HK-2 (cell line): ENCODE results near the gene TSEN2.
"Not testable (repeated sequence)": the region's sequence is repeated elsewhere in the genome, so short reads cannot be mapped to it uniquely, and the experiment has no call there.

Experiments
- DNase-seq: peaks from one replicate; pipeline ENCODE4 v3.0.0-alpha.2; 2018; ENCODE audit not compliant: unreplicated experiment

The TSEN2 gene

DNA sequence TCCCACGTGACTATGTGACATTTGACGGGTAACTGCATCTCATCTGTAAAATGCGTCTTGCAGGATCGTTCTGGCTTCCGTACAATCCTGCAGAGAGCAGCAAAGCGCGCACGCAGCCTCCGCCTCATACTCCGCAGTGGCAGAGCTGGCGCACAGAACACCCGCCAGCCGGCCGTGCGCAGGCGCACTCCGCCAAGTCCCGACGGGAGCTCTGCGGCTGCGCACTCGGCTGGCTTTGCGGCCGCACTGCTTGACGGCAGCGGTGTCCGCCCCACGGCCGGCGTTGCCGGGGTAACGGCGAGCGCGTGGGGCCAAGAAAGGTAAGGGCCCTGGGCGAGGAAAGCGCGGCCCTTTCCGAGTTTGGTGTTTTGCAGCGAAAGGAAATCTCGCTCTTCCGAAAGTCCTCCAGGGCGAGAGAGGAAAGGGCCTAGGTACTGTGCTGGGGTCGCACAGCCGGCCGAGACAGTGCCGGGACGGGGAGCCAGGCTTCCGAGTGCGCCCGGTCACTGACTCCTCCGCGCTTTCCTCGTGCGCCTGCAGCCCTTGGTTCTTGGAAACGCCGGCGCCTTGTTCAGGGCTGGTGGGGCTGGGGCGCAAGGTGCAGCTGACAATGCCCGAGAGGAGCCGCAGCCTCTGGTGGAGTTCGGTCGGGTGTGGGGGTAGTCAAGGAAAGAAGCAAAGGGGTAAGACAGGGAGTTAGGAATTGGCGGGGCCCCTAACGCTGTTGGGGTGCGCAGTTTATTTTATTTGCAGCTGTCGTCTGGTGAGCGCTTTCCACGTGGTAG is at the start of gene TSEN2:
TSS of gene TSEN2 (plus strand) at position 283 of the 785 bp plus-strand sequence. CDS start 5,321 bp downstream, outside the sequence.
- DNase-seq: peak; percentile 88

DNA sequence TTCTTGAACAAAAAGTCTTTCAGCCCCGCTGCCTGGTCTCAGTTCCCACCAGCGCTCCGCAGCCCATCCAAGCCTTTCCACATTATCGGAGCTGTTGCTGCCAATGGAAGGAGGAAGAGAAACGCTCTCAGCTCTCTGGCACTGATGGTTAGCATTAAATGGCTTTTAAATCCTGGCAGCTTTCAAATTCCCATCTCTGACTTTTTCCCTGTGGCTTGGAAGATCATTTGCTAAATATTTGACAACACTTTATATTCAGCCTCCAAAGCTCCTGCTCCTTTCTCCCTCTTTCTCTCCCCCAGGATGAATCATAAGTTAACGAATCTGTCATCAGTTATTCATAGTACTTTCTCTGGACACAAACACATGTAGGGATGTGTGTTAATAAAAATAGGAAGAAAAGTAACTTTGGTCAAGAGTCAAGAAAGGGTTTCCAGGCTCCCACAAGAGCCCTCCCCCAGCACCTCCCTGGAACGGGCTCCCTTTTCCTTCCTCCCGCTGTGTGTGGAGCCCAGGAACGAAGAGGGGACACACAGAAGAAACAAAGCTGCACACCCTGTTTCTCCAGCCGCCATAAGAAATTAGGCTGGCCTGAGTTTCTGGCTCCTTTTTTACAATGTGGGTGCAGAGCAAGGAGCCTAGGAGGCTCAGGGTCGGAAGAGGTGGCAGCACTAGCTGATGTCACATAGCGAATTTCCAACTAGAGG is 47.6 kb upstream of the TSEN2 start:
- no peak for DNase-seq

DNA sequence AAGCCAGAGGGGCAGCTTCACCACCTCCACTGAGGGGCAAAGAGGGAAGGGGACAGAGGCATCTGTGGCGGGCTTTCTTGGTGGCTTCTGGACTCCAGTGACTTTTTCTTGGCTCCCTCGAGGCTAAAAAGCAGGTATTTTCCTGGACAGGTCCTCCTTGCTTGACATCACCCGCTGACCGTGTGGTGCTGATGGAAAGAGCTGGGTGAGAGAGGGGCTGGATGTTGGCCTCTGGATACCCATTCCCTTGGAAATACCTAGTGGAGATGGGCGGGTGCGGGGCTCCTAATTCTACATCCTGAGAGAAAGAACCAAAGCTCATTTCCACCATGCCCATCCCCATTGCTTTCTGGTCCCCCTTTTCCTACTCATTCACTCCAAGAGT is 47.1 kb upstream of the TSEN2 start:
- no peak for DNase-seq

DNA sequence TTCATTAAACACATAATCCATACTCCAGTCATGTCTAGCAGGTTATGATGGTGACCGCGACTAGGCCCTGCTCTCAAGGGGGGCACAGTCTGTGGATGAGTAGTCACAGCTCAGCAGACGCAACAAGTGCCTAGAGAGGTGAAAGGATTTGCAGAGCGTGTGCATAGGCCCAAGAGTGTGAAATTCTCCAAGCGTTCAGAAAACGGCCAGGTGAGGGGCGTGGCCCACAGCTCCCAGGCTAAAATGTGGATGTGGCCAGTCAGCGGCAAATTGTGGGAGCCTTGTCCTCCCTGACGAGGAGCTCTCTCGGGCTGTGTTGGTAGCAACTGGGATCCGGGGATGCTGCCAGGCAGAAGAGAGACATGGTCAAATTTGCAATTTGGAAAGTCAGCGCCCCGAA is 46.4 kb upstream of the TSEN2 start:
- DNase-seq: no peak

DNA sequence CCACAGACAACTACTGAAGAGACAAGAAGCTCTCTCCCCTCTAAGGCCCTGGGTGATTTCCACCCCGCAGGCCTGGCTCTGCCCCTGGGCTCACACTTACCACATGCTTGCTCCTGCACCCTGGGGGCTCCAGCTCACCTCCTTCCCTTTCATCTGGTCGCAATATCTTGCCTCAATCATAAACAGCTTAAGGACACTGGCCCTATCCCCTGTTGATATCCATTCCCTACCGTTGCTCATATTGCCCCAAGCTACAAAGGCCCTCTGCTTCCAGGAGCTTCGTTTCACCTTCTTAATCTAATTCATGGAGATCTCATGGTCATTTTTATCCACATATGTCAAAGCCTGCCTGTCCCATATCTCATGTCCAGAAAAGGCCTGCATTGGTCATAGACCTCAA is 46.0 kb upstream of the TSEN2 start:
- DNase-seq: no peak

DNA sequence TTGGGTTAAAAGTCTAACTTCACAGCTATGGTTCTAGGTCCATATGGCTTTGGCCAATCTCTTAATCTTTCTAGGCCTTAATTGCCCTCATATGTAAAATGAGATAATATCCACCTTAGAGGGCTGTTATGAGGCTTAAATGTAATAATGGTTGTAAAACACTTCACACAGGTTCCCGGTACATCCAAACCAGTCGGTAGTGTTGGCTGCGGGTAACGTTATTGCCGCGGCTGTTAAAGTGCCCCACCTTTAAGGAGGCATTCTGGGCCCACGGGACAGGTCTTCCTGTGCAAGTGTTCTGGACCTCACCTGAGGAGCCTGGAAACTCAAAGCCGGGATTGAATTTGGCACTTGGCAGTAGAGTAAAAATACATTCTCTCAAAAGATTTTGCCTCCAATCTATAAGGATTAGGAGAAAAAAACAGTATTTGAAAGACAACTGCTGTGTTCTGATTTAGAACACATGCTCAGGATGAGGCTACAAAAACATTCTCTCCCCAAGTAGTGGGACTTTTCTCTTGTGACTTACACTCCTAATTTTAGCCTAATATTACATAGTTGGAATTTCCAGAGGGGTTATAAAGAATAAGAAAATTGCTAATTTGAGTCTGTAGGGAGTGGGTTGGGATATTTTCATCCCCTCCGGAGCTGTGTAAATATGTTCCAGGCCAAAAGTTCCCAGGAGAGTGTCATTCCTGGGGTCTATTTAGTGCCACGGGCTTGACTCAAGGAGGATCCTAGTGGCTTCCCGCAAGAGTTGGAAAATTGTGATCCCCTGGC is 44.9 kb upstream of the TSEN2 start:
- no peak for DNase-seq

DNA sequence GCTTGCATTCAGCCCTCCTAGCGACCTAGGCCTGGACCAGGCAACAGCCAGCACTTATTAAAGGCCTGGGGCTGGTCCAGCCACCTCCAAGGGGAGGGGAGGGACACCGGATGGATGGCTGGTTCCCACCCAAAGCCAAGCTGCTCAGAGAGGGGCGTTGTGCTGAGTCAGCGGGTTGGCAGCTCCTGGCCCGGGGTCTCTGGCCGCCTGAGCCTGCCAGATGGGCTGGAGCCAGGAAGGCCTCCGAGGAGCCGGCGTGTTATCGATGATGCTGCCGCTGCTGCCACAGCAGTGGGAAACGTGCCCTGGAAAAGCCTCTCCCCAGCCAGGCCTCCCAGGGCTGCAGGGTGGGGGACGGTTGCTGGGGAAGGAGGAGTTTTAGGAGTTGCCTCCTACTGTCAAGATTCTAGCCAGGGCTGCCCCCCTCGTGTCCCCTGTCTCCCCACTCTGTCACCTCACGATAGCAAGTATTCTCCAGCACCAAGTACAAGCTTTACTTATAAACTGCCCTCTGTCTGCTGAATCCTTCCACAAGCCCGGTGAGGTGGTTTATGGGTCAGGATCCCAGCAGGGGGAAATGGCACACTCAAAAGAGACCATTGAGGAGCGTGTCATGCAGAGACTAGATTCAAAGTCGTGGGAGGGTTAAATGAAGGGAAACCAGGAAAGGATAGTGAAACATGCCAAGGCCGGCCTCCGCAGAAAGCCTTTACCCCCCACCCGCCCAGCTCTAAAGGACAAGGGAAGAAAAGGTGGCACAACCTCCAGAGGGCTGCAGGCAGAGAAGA is 43.2 kb upstream of the TSEN2 start:
- DNase-seq: no peak

DNA sequence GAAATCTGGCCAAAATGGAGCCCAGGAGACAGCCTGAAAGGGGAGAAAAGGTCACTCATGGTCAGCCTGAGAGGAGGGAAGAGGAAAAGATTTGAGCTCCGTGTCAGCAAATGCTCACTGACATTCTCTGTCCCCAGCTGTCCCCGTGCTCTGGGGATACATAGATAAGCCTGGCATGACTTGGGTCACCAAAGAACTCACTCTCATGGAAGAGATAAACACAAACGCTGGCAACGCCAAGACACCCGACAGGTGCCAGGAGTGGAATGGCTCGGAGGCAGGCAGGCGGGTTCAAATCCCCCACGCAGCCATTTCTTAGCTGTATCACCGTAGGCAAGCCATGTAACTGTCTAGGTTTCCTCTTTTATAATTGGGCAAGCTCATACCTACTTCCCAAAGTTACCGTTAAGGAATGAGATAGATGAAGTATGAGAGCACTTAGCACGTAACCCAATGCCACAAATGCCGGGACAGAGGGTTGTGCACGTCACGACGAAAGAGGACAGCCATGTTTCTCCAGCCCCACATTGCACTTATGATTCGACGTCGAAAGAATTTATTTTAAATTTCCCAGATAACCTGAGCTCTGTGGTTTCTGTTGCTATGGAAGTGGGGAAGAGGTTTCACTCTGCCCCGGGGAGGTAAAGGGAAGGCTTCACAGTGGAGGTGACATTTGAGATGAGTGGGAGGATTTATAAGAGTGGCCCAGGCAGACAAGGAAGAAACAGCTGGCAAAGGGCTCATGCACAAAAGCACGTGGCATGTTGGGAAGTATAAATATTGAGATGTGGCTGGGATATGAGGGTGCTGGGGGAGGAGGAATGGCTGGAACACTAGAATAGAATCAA is 41.4 kb upstream of the TSEN2 start:
- DNase-seq: no peak

DNA sequence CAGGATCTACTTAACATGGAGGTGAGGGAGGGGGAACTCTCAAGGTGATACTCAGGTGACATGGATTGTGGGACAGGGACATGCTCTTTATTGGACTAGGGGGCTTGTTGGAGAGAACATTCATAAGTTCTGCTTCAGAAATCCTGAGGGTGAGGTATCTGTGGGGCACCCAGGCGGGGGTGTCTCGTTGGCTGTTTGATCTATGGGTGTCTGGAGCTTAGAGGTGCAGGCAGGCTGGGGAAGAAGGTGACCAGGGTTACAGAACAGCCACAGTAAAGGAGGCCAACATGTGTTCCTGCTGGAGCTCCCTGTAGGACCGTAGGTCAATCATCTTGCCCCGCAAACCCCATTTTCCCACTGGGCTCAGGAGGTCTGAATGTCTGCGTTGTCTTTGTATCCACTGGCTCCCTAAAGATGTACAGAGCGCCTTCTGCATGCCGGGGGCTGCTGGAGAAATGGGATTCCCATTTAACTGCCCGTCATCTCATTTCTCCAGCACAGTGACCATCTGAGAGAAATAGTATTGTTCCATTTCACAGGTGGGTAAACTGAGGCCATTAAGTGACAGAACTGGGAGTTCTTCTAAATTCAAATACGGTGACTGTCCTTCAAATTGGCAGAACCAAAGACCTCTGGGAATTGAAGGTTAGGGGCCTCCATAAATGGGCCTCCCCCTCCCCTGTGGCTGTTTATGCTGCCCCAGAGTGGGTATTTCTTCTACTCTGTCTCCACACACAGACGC is 40.3 kb upstream of the TSEN2 start:
- DNase-seq: no peak

DNA sequence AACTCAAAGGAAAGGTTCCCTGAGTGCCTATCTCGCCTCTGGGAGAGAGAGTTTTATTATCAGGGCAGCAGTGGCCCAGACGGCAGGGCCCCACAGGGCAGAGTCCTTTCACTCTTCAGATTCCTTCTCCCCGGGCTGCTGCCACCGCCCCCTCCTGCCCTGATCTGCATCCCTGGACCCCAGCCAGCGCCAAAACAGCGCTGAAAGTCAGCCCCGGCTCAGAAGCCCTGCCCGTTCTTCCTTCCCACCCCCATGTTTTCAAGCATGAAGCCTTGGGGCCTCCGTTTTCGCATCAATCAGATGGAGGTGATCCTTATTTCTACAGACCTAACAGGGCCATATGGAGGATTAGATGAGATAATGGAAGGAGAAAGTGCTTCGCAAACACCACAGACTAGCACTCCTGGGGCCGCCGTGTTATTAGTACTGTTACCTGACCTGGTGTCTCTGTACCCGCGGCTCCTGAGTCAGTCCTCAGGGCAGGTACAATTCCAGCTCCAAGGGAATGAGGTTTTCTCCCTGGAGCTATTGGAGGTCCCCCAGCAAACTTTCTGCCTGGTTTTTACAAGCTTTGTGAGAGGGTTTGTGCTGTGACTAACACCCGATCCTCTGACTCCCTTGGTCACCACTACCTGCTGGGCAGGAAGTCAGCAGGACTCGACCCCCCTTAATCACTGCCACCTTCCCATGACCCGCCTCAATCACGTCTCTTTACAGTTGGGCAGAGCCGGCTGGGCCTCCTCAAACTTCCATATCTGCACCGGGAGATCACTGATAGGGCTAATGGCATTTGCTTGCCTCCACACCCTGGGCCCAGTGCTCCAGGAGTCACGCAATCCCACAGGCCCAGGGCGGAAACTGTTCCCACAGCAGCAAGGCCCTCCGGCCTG is 39.5 kb upstream of the TSEN2 start:
- DNase-seq: peak; percentile 26

DNA sequence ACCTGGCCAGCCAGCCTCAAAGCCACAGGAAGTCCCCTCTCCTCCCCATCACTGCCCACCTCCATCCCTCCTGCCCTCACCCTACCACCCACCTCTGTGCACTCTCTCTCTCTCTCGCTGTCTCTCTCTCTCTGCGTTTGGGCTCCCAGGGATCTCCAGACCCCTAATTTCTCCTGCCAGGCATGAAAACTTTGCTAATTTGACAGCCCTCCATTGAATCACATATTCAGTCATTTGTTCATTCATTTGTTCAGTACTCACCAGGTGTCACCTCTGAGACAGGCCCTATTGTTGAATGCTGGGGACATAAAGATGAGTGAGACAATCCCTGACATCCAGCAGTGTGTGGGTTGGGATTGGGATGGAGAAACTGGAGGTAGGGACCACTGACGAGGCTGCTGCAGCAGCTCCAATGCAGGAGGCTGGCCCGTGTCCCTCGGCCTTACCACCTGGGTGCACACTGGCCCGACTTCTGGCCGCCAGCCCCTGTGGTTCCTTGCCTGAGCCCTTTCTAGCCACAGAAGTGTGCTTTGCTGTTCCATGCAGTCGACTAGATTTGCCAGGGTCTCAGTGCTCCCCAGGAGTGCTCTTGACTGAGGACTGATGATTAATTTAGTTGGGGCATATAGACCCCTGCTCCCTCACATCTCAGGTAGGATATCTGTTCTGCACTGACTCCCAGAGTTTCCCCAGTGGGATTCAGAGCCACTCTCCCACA is 38.6 kb upstream of the TSEN2 start:
- DNase-seq: no peak

DNA sequence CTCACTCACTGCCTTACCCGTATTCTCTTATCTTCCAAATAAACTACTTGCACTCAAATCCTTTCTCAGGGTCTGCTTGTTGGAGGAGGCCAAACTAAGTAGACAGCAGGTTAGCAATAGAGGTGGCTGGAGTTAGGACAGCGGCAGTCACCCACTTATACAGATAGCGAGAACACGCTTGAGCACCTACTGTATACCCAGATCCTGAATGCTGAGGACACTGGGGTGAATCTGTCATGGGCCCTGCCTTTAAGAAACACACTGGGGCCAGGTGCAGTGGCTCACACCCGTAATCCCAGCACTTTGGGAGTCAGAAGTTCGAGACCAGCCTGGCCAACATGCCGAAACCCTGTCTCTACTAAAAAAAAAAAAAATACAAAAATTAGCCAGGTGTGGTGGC is 38.0 kb upstream of the TSEN2 start:
- DNase-seq: no peak

DNA sequence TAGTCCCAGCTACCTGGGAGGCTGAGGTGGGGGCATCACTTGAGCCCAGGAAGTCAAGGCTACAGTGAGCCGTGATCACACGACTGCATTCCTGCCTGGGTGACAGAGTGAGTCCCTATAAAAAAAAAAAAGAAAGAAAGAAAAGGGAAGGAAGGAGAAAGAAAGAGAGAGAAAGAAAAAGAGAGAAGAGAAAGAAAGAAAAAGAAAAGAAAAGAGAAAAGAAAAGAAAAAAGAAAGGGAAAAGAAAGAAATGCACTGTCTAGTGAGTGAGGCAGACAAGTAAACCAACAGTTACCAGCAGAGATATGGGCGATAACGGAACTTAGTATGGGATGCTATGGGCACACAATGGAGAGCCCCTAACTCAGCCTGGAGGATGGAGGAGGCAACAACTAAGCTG is 37.2 kb upstream of the TSEN2 start:
- DNase-seq: no peak

DNA sequence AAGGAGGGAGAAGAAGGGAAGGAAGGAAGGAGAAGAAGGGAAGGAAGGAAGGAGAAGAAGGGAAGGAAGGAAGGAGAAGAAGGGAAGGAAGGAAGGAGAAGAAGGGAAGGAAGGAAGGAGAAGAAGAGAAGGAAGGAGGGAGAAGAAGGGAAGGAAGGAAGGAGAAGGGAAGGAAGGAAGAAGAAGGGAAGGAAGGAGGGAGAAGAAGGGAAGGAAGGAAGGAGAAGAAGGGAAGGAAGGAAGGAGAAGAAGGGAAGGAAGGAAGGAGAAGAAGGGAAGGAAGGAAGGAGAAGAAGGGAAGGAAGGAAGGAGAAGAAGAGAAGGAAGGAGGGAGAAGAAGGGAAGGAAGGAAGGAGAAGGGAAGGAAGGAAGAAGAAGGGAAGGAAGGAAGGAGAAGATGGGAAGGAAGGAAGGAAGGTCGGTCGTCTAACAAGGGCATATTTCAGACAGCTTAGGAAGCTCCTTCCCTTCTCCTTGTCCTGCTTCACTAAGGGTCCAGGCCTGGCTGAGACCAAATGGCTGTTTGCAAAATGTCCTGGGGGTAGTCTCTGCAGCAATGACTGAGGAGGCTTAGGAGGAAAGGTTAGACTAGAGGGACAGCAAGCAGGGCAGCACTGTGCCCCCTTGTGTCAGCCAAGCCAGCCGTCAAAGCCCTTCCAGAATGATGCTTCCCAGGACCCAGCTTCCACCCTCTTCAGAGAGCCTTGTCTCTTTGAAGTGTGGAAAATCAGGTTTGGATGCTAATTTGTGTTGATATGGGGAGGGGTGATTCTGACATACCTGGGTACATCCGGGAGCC is 35.7 kb upstream of the TSEN2 start:
- DNase-seq: not testable (repeated sequence)

DNA sequence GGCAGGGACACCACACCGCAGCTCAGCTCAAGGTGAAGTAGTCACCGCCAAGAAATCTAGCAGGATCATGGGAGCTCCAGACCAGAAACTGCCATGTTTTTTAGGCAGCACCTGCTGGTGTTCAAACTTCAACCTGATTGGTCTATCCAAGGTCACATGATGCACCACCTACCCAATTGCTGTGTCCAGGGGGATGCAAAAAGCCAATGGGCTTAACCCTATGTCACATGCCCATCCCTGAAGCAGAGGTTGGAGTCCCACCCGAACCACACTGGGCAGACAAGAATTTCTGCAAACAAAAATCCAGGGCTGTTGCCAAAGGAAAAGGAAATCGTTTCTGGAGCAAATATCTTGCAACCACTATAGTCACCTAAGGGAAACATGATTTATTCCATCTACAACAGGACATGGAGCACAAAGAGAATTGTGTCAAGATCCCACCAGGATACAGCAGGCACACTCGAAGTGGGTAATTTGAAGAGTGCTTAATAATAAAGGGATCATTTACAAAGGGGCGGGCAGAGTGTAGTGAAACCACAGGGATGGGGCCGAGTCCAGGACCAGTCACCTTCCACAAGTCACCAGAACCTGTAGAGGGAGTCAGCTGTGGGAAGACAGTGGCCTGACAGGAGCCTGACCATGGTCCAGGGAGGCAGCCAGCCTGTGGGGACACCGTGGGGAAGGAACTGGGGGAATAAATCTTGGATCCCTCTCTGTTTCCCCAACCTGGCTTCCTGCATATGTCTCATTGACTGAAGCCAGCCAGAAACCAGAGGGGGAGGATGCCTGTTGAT is 34.2 kb upstream of the TSEN2 start:
- DNase-seq: no peak

DNA sequence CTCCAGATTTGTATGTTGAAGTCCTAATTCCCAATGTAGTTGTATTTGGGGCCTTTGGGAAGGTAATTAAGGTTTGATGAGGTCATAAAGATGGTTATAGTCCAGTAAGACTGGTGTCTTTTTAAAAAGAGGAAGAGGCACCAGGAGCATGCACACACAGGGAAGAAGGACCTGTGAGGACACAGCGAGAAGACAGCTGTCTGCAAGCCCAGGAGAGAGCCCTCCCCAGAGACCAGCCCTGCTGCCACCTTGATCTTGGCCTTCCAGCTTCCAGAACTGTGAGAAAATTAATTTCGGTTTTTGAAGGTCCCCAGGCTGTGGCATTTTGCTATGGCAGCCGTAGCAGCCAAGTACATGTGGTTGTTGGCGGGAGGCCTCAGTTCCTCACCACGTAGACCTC is 32.8 kb upstream of the TSEN2 start:
- no peak for DNase-seq

DNA sequence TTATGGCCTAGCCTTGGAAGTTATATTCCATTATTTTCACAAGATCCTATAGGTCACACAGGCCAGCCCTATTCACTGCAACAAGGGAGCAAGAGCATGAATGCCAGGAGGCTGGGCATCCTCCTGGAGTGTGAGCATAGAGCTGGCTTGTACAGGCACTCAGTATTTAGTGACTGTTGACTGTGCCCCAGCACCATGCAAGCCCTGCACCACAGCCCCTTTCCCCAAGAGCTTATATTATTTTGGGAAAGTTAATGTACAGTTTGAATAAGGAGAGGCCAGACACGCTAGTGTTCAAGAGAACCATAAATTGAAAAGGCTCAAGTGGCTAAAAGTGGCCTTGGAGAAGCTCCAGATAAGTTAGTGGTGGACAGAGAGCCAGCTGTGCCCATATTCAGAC is 32.3 kb upstream of the TSEN2 start:
- DNase-seq: no peak
